HG03175 (cell line): Measurements from ENCODE around the gene CC2D1A.
A peak's percentile ranks its signal among the peaks of the same experiment; 100 is the strongest.
"Not testable (repeated sequence)": the region's sequence is repeated elsewhere in the genome, so short reads cannot be mapped to it uniquely, and the experiment has no call there.

Experiments
- ATAC-seq: cut with Tn5 transposase; IDR thresholded peaks from one replicate; pipeline ENCODE4 v1.9.1; 2021; ENCODE audit warnings: mild to moderate bottlenecking, moderate library complexity; ENCODE audit not compliant: unreplicated experiment

The CC2D1A gene

GRCh38 chr19:13902993-13903555 is 2.9 kb upstream of the CC2D1A start:
- ATAC-seq = no peak

GRCh38 chr19:13906521-13906904 is 512 bp downstream of the CC2D1A start:
- peak; percentile 14 for ATAC-seq

- ATAC-seq = no peak
Observed at GRCh38 chr19:13906910-13907309, 909 bp downstream of the CC2D1A start.

DNA sequence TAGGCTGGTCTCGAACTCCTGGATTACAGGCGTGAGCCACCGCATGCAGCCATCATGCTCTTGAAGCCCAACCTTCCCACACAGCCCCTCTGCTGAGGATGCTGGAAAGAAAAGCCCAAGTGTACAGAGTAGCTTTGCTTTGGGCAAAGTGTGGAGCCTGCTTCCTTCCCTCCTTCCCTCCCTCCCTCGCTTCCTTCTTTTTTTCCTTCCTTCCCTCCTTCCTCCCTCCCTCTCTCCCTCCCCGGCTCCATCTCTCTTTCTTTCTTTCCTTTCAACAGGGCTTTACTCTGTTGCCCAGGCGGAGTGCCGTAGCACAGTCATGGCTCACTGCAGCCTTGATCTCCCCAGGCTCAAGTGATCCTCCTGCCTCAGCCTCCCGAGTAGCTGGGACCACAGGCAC is 2.7 kb downstream of the CC2D1A start:
- no peak for ATAC-seq

DNA sequence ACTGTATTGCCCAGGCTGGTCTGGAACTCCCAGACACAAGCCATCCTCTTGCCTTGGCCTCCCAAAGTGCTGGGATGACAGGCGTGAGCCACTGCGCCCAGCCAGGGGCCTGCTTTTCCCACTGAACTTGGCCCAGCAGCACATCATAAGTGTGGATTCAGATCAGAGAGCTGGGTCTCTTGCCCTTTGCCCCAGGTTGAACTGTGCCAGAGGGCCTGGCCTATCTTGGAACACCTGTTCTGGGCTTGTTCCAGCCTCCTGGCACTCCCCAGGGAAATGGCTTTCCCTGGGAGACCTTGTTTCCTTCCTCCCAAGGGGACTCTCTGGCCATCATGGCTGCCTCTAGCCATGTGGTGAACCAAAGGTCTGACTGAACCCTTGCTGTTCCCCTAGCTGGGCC is 3.4 kb downstream of the CC2D1A start:
- ATAC-seq = no peak

DNA sequence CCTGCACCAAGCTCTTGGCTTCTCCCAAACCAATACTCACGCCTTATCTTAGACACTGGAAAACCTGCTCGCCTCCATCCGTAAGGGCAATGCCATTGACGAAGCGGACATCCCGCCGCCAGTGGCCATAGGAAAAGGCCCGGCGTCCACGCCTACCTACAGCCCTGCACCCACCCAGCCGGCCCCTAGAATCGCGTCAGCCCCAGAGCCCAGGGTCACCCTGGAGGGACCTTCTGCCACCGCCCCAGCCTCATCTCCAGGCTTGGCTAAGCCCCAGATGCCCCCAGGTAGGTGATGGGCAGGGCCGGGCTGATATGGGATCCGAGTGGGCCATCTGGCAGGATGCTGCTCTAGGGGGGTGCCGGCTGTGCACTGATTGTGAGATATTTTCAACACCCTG is 7.4 kb downstream of the CC2D1A start:
- no peak for ATAC-seq

DNA sequence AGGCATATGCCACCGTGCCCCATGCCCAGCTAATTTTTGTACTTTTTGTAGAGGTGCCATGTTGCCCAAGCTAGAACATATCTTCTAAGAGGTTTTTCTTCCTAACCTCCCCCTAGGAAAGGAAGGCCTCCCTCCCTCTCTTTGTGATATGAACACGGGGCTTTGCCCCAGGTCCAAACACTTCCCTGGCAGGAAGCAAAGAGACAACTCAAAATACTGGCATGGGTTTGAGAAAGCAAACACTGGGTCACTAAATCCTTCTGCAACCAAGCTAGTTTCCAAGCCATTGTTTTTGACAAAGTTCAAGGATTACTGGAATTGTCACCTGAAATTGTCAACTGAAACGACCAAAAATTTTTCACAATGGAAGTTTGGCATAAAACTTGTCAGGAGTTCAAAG is 8.8 kb downstream of the CC2D1A start:
- no peak for ATAC-seq

- ATAC-seq = no peak
Observed at GRCh38 chr19:13917888-13918406, 11.9 kb downstream of the CC2D1A start.

DNA sequence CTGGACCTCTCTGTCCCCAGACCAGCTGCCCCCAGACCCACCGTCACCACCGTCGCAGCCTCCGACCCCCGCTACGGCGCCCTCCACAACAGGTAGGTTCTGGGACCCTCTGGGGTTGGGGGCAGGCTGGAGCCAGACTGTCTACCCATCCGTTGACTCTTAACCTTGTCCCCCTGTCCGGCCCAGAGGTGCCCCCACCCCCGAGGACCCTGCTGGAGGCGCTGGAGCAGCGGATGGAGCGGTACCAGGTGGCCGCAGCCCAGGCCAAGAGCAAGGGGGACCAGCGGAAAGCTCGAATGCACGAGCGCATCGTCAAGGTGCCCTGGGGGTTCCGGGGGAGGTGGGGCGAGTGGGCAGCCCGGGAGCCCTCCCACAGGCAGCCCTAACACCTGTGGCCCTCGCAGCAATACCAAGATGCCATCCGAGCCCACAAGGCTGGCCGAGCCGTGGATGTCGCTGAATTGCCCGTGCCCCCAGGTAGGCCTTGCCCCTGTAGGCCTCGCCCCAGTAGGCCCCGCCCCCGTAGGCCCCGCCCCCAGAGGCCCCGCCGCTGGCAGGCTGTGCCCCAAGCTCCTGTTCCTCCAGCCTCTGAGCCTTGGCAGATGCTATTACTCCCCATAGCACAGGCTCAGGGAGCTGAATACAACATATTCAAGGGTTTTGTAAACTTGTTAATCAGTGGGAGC is 12.9 kb downstream of the CC2D1A start:
- ATAC-seq = no peak

- ATAC-seq = no peak
Observed at GRCh38 chr19:13920524-13920923, 14.5 kb downstream of the CC2D1A start.

GRCh38 chr19:13920940-13921747 is 15.1 kb downstream of the CC2D1A start:
- ATAC-seq = no peak

DNA sequence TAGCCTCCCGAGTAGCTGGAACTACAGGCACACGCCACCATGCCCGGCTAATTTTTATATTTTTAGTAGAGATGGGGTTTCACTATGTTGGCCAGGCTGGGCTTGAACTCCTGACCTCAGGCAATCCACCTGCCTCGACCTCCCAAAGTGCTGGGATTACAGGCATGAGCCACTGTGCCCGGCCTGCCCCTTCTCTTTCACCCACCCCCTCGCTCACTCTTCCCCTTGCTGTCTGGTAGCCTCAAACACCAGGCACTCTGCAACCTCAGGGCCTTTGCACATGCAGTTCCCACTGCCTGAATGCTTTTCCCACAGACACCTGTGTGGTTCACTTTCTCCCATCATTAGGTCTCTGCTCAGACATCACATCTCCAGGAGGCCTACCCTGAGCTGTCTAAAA is 16.1 kb downstream of the CC2D1A start:
- not testable (repeated sequence) for ATAC-seq

DNA sequence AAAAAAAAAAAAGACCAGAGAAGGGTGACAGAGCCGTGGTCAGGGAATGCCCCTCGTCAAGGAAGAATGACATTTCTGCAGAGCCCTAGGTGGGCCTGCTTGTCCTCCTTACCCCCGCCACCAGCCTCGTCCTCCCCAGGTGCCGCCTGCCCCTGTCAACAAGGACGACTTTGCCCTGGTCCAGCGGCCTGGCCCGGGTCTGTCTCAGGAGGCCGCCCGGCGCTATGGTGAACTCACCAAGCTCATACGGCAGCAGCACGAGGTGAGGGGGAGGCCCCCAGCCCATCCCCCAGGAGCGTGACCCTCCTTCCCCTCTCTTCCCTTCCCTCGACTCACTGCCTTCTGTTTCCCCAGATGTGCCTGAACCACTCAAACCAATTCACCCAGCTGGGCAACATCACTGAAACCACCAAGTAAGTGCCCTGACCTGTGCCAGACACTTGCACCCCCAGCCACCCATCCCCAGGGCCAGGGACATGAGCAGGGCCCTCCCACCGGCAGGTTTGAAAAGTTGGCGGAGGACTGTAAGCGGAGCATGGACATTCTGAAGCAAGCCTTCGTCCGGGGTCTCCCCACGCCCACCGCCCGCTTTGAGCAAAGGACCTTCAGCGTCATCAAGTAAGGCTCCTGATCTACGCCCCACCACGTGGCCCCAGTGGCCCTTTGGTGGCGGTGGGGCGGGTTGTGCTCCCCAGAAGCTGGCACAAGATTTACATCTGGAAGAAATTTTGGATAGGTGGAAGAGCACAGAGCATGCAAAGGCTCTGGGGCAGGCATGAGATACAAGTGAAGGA is 17.4 kb downstream of the CC2D1A start:
- no peak for ATAC-seq

DNA sequence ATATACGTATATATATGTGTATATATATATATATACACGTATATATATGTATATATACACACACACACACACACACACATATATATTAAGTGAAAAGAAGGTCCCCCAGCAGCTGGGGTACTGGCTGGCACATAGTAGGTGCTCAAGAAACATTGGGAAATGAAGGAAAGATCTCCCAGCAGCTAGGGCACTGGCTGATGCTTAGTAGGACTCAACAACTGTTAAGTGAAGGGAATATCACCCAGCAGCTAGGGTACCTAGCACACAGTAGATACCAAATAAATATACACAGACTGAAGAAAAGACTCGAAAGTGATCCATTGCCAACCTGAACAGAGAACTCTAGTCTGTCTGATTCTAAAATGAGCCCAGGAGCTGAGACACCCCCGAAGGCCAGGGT is 20.0 kb downstream of the CC2D1A start:
- ATAC-seq = no peak

DNA sequence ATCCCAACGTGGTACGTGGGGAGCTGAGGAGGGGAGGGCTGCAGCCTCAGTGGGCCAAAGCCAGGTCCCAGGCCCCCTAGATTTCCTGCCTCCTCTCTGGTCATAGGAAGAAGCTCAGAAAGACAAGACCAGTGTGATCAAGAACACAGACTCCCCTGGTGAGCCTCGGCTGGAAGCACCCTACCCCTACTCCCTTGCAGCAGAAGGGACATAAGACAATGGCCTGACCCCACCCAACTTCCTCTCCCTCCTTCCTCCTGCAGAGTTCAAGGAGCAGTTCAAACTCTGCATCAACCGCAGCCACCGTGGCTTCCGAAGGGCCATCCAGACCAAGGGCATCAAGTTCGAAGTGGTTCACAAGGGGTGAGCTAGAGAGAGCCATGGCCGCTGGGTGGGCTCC is 20.7 kb downstream of the CC2D1A start:
- no peak for ATAC-seq

GRCh38 chr19:13929340-13929739 is 23.3 kb downstream of the CC2D1A start:
- no peak for ATAC-seq

- no peak for ATAC-seq
Observed at GRCh38 chr19:13929956-13930355, 24.0 kb downstream of the CC2D1A start.

DNA sequence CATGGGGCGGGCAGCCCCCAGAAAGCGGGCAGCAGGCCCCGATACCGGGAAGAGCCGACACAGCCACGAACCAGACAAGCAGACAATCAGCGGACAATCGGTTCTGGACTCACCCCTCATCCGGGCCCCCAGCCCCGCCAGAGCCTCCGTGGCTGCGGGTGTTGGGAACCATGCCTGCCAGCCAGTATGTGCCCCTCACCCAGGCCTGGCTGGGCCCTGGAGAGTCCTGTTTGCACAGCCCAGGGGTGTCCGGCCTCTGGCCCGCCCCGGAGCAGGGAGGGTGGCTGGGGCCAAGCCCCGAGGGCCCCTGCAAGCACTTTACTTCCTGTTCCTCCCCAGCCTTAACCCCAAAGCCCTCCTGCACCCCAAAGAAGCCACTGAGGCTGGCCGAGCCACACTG is 24.4 kb downstream of the CC2D1A start:
- no peak for ATAC-seq

DNA sequence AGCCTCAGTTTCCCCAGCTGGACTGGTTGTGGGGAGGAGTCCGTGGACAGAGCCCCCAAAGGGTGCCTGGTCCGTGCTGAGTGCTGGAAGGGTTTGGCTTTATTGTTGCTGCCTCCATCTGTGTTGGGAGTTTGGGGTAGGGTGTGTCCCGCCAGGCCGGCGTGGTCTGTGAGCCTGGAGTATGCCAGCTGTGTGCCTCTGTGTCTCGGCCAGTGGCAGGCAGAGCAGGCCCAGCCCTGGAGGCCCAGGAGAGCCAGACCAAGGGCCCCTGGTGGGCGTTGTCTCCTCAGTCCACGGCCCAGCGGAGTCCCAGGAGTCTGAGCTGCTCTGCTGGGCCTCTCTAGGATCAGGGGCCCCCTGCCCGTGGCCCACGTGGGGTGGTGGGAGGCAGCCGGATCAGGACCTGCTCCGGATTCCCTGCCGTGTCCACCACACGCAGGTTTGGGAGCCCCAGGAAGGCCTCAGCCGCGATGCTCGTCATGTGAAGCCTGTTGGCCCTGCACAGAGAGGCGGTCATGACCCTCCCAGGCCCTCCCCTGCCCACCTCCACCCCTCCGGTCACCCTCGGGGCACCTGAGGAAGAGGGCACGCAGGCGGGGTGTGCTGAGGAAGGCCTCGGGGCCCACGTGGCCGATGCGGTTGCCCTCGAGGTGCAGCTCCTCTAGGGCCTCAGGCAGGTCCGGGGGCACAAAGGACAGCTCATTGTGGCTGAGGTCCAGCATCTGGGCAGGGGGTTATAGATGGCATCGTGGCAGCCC is 25.6 kb downstream of the CC2D1A start:
- no peak for ATAC-seq

DNA sequence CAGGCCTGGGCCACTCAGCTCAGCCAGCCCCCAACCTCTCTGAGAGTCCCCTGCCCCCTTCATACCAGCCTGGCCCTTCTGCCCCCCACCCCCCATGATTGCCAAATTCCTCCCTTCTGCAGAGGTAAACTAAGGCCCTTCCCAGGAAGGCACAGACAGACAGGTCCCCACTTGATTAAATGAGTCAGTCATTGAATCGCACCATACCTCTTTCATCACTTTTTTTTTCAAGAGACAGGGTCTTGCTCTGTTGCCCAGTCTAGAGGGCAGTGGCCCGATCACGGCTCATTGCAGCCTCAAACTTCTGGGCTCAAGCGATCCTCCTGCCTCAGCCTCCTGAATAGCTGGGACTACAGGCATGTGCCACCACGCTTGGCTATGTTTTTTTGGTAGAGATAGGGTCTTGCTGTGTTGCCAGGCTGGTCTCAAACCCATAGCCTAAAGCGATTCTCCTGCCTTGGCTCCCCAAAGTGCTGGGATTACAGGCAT is 26.2 kb downstream of the CC2D1A start:
- ATAC-seq = no peak
